ENCODE data around the gene LMF1.
"Not testable (repeated sequence)": the region's sequence is repeated elsewhere in the genome, so short reads cannot be mapped to it uniquely, and the experiment has no call there.

Gene LMF1

DNA sequence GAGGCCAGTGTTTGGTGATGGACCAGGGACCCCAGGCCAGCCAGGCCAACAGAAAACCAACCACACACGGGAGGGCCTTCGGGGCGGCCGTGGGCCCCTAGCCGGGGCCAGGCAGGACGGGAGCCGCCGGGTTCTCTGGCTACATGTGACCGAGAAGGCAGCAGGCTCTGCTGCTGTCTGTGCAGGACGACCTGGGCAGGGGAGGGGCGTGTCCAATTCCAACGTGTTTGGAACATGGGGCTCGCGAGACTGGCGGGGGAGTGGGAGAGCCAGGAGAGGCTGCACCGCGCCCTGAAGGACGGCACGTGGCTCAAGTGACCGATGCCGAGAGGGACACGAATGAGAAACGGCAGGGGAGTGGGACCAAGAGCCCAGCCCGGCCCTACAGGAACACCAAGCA is 75.4 kb downstream of the LMF1 start:
- DNase-seq (ENCODE audit: low spot score) = no peak

DNA sequence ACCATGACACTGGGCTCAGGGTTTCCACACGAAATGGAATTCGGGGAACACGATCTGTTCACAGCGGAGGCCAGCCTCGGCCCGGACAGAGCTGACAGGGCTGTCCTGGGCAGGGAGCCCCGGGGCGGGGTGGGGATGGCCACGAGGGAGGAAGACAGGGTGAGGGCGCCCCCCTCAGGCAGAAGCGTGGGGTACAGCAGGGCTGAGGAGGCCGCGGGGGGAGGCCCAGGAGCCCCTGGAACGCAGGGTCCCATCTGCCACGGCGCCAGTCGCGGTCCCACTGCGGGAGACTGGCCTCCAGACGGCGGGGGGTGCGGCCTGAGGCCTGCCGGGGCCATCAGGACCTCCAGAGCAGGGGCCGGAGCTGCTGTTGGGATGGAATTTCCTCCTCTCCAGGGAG is 75.9 kb downstream of the LMF1 start:
- DNase-seq (ENCODE audit: low spot score) = no peak

DNA sequence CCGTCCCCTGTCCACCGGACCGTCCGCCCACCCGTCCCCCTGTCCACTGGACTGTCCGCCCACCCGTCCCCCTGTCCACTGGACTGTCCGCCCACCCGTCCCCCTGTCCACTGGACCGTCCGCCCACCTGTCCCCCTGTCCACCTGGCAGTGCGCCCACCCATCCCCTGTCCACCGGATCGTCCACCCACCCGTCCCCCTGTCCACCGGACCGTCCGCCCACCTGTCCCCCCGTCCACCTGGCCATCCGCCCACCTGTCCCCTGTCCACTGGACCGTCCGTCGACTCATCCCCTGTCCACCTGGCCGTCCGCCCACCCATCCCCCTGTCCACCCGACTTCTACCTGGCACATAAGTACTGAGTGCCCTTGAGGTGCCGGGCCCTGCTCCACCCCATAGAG is 76.6 kb downstream of the LMF1 start:
- DNase-seq (ENCODE audit: low spot score) = no peak

DNA sequence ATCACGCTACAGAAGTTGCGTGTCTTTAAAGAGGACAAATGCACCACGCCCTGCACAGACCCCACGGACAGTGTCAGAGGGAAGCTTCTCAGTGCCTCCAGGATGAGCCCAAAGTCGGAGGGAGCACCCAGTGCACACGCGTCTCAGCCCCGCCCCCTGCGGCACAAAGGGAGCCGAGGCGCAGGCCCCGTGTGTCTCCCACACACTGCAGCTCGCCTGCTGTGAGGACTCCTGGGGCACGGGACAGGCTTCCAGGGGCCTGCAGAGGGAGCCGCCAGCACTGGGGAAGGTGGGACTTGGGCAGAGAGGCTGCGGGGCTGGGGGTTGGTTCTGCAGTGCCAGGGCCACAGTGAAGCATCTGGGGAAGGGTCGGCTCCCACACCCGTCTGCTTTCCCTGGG is 77.4 kb downstream of the LMF1 start:
- DNase-seq (ENCODE audit: low spot score) = no peak

DNA sequence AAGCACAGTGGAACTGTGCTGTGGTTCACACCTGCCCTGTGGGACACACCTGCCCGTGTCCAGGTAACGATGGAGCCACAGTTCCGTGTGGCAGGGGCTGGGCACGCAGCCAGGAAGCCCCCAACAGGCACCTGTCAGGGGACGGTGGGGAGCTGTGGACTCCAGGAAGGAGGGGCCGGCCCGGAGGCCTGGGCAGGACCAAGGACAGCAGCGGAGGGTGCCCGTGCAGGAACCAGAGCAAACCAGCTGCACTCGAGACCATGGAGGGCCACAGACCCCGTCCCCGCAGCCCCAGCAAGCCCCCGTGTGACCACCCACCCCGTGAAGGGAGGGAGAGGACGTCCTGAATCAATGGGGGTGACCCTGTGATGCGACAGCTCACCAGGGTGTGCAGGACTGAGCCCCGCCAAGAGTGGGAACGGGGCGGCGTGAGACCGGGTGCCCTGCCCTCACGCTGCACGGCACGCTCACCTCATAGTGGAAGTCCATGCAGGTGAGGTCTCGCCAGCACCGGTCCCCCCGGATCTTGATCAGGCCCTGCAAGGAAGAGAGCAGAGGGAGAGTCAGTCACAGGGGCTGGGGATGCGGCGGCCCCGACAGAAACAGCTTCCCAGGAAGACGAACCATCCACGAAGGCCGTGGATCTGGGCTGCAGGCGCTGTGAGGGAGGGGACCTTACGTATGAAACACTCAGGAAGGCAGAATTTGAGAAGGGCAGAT is 78.1 kb downstream of the LMF1 start:
- DNase-seq (ENCODE audit: low spot score) = no peak

DNA sequence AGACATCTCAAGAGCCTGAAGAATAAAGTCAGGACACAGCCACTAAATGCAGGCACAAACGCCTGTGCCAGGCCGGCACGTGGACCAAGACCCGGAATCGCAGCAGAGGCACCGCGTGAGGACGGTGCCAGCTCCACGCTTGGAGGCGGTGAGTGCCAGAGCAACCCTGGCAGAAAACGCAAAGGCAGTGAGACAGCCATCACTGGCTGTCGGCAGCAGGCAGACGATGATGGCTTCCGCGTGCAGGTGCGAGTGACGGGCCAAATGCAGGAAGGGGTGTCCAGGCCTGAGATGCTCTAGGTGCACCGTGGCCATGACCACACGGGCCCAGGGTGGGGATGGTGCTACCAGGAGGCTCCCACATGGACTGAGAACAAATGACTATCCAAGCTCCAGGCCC is 78.8 kb downstream of the LMF1 start:
- DNase-seq (ENCODE audit: low spot score) = no peak

DNA sequence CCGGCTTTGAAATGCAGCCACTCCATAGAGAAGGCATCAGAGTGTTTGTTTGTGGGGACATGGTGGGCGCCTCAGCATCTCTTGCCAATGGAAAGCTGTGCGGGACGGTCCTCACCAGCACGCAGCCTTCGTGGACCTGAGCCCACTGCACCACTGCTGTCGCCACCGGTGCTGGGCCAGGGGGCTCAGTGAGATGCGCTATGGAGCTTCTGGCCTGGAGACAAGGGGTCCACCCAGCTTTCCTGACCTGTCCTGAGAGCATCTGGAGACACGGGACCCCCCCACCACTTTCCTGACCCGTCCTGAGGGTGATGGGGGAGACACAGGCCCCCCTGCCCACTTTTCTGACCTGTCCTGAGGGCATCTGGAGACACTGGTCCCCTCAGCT is 79.4 kb downstream of the LMF1 start:
- no peak for DNase-seq (ENCODE audit: low spot score)

DNA sequence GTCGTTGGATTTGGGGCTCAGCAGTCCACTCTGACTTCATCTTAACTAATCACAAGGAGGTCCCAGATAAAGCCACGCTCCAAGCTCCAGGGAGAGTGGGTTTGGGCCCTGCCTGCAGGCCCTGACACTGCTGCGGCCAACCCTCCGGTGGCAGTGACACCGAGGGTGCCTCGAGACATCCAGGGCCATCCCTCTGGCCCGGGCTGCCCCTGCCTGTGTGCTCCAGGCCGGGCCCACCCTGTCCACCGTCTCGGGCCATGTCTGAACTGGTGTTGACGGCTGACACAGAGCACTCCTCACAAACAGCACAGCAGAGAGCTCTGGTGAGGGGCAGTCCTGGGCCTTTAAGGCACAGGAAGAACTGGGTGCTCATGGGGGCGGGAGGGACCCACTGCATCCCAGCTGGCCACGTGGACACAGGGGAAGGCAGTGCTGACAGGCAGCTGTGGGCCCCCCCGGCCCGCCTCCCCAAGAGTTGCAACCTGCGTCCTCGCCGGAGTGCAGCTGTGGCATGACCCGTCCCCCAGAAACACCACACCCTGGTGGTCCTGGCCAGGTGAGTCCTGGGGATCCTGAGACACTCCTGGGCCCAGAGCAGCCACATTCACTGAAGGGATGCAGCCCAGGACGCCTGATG is 80.0 kb downstream of the LMF1 start:
- DNase-seq (ENCODE audit: low spot score) = no peak

DNA sequence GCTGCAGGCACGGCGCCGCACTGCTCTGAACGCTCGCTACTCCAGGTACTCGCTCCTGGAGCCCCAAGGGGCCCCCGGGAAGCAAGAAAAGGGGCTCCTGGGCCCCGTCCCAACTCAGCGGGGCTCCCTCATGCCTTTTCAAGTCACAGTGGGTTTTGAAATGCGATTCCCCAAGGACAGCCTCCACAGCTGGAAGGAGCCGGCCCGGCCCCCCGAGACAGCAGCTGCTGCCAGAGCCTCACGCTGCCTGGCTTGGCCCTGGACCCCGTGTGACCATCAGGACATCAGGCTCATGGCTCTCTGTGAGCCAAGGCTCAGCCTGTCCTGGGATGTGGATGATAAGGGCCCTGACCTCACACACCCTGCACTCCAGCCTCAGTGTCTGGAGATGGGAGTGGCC is 80.6 kb downstream of the LMF1 start:
- DNase-seq (ENCODE audit: low spot score) = no peak

DNA sequence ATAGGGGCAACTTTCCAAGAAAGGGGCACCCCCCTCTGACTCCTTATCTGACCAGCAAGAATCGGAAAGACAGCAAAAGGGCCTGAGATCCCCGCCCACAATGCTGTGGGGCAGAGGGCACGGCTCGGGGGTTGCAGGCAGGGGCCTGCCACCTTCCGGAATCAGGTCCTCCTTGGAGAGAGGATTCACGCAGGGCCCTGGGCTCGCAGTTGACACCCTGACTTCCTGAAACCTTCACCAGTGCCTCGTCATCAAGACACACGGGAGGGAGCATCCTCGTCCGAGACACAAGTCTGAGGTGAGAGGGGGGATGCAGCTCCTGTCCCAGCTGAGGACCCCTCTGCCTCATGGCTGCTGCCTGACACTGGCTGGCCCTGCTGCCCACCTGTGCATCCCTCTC is 81.2 kb downstream of the LMF1 start:
- DNase-seq (ENCODE audit: low spot score) = no peak

DNA sequence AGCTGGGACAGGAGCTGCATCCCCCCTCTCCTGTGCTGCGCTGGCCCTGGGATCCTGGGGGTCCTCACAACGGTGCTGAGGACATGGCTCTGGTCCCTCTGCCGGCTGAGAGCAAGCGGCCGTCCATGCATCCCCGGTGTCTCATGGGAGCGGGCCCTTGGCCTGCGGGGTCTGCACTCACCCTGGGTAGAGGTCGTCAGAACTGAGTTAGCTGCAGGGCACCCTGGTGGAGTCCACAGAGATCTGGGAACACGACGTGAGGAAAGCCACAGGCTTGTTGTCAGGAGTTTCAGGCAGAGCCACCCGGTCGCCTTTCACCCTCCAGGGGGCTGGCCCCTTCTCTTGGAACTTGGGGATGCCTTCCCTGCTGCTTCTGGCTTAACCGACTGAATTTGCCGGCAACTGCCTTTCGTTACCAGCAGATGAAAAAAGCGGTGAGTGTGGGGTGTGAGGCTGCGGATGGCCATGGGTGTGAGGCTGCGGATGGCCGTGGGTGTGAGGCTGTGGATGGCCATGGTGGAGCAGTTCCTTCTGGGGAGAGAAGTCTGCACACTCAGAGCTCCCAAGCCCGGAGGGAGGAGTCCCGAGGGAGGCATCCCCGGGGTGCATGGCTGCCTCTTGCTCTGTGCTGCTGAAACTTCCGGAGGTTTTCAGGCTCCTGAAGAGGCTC is 81.7 kb downstream of the LMF1 start:
- no peak for DNase-seq (ENCODE audit: low spot score)

DNA sequence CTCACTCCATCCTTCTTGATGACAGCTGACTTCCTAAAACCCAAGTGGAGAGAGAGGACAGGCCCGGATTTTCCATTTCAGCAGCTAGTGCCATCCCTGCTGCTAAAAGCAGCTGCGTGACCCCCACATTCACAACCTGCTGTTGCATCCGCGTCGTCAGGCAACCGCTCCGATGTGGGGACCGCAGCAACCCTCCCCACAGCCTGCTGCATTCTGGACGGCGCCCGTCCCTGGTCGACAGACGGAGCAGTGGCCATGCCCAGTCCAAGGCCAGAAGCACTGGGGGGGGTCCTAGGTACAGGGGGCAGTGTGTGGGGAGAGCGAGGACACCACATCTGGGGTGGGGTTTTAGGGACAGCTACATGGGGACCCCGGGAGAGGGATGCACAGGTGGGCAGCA is 82.3 kb downstream of the LMF1 start:
- not testable (repeated sequence) for DNase-seq (ENCODE audit: low spot score)

DNA sequence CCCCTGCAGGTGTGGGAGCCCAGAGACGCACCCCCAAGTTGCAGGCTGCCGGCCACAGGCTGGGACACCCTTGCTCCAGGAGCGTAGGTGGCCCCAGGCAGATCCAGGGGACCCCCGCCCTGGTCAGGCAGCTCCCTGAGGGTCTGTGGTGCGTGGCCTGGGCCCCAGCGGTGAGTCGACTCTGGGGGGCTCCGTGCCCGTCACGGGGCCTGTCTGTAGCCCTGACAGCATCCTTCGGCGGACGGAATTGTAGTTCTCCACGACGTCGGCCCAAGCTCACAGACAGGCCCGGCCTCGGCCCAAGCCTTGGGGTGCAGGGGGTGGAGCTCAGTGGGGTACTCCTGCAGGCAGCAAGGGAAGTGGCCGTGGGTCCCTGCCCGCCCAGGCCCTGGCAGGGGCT is 82.9 kb downstream of the LMF1 start:
- DNase-seq (ENCODE audit: low spot score) = no peak

DNA sequence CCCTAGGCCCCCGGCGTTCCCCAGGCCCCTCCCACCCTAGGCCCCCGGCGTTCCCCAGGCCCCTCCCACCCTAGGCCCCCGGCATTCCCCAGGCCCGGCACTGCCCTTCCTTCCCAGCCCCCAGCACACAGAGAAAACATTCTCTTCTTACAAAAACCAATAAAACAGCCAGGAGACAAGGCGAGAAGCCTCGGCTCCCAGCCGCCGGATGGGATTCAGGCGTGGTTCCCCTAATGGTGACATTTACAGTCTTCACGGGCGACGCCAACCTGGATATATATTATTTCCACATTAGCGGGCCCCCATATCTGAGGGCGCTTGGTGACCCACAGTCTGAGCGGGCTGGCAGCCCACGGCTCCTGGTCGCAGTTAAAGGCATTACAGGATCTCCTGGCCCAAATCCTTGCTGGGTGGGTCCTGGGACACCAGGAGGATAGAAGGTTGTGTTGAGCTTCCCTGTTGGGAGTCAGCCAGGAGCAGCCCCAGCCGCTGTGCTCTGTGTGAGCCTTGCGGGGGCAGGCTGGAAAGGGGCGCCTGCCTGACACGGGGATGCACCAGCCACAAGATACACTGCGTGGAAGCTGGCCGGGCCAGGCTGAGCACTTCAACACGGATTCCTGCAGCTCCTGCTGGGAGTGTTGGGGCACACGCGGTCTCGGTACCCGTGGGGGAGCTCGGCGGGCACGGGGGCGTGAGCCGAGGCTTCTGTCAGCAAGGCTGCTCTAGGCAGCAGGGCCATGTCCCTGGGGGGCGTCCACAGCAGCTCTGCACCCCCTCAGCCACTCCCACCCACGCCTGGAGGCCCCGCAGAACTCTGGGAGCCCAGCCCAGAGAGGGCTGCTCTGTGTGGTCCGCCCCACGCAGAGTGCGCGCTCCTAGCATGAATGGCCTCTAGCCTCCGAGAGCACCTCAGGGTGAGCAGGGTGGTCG is 83.7 kb downstream of the LMF1 start:
- no peak for DNase-seq (ENCODE audit: low spot score)

DNA sequence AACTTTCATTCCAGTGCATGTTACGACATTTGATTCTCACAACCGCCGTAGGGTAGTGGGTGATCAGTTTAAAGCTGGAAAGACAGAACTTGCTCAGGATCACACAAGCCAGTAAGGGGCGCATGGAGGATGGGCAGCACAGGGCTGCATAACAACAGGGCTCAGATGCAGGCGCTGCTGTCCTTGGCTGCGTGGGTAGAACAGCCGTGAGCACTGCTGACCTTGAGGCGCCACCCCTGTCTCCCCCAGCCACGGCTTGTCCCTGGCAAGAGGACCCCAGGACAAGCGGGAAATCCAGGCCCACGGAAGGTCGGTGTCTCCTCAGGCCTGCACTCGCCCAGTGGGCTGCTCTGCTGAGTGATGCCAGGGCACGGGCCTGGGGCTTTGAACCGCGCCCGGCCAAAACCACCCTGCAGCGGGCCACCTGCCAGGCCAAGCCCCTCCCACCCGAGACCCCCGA is 84.7 kb downstream of the LMF1 start:
- DNase-seq (ENCODE audit: low spot score) = no peak

DNA sequence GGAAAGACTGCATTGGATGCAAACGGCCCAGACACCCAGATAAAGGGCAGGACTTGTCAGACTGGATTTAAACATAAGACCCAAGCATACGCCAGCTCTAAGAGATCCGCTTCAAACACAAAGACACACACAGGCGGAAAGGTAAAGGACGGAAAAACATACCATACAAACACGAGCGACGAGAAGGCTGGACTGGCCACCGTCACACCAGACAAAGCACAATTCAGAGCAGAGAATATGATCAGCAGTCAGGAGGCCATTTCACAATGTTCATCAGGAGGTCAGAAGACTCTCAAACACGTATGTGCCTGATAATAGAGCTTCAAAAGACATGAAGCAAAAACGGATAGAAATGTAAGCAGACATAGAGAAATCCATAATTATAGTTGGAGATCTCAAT is 85.4 kb downstream of the LMF1 start:
- DNase-seq (ENCODE audit: low spot score) = no peak

DNA sequence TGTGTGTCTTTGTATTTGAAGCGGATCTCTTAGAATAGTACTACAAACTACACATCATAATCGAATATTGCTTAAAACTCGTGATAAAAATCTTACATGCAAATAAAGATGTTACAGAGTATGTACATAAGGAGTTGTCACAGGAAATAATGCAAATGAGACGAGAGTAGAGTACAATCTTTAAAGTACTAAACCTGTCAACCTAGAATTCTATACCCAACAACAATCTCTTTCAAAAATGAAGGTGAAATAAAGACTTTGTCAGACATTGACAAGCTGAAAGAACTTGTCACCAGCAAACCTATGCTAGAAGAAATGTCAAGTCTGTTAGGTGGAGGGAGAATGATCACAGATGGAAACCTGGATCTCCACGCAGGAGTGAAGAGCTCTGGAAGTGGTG is 86.6 kb downstream of the LMF1 start:
- DNase-seq (ENCODE audit: low spot score) = no peak

DNA sequence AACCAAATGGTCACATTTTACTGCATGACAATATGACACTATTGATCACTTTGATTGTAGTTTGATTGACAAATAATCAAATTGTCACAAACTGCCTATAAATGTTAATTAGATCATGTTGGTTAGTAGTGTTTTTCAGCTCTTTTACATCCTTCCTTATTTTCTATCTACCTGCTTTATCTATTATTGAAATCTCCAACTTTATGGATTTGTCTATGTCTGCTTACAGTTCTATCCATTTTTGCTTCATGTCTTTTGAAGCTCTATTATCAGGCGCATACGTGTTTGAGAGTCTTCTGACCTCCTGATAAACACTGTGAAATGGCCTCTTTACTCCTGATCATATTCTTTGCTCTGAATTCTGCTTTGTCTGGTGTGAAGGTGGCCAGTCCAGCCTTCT is 87.0 kb downstream of the LMF1 start:
- no peak for DNase-seq (ENCODE audit: low spot score)

DNA sequence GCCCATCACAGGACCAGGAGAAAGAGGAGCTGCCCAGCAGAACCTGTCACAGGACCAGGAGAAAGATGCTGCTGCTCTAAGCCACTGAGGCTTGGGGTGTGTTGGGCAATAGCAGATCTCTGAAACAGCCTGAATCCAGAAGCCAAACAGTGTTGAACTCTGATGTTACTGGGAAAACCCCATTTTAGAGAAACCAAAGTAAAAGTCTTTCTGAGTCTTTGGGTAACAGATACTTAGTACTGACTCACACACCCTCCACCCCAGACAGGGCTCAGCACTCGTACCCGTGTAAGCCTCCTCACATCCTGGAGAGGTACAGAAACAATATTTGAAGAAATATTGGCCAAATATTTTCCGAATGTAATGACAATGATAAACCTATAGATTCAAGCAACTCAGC is 87.4 kb downstream of the LMF1 start:
- DNase-seq (ENCODE audit: low spot score) = no peak

DNA sequence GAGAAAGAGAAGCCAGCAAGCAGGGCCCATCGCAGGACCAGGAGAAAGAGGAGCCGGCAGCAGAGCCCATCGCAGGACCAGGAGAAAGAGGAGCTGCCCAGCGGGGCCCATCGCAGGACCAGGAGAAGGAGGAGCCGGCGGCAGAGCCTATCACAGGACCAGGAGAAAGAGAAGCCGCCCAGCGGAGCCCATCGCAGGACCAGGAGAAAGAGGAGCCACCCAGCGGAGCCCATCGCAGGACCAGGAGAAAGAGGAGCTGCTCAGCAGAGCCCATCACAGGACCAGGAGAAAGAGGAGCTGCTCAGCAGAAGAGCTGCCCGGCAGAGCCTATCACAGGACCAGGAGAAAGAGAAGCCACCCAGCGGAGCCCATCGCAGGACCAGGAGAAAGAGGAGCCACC is 88.1 kb downstream of the LMF1 start:
- not testable (repeated sequence) for DNase-seq (ENCODE audit: low spot score)

DNA sequence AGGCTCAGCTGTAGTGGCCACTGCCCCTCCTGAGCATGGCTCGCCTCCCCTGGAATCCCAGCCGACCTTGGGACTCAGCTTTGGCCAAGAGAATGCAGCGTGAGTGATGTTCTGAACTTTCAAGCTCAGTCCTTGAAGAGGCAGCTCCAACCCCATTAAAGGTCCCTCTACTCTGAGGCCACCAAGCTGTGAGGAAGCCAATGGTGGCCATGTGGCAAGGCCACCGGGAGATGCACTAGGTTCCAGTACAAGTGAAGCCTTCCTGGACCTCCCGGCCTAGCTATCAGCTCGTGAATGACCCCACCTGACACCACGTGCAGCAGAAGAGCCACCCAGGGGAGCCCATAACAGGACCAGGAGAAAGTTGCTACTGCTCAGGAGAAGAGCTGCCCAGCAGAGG is 88.5 kb downstream of the LMF1 start:
- no peak for DNase-seq (ENCODE audit: low spot score)

Measured in RKO (cell line).